ENCODE data around the gene MRPL2.

GRCh38 chr6:43081043-43081442, 21.8 kb upstream of the MRPL2 start:
- TF ChIP-seq, protein P1, sequence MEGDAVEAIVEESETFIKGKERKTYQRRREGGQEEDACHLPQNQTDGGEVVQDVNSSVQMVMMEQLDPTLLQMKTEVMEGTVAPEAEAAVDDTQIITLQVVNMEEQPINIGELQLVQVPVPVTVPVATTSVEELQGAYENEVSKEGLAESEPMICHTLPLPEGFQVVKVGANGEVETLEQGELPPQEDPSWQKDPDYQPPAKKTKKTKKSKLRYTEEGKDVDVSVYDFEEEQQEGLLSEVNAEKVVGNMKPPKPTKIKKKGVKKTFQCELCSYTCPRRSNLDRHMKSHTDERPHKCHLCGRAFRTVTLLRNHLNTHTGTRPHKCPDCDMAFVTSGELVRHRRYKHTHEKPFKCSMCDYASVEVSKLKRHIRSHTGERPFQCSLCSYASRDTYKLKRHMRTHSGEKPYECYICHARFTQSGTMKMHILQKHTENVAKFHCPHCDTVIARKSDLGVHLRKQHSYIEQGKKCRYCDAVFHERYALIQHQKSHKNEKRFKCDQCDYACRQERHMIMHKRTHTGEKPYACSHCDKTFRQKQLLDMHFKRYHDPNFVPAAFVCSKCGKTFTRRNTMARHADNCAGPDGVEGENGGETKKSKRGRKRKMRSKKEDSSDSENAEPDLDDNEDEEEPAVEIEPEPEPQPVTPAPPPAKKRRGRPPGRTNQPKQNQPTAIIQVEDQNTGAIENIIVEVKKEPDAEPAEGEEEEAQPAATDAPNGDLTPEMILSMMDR (IDR thresholded peaks at IDR 0.05; ENCODE audit: borderline replicate concordance, extremely low read depth, low read length, poor library complexity, severe bottlenecking), result no peak
- TF ChIP-seq EZH2 (IDR thresholded peaks at IDR 0.05; ENCODE audit: borderline replicate concordance, low read depth, low read length, severe bottlenecking), result no peak
